HG02981 (cell line): ENCODE measurements around the gene ST6GALNAC3.

ENCODE experiments used
- ATAC-seq: cut with Tn5 transposase; IDR thresholded peaks from one replicate; pipeline ENCODE4 v1.9.1; 2021; ENCODE audit warnings: mild to moderate bottlenecking, moderate library complexity; ENCODE audit not compliant: unreplicated experiment

ST6GALNAC3 gene

DNA sequence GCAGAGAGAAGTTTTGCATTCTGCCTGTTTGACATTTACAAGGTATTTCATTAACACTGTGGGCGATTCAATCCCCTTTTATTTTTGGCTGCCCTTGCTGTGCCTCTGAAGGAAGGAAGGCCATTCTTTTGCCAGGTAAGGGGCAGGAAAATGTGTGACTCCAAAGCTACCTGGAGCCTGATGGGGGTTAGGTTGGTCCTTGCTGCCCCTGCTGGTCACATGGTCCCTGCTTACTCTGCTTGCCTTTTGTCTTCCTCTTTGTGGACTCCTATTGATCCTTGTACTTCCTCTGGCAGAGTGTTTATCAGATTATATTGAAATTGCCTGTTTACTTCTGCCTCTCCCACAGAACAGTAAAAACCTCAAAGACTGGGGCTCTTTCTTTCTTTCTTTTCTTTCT, 65.7 kb downstream of the ST6GALNAC3 start:
- no peak for ATAC-seq

GRCh38 chr1:76141929-76142328, 67.4 kb downstream of the ST6GALNAC3 start:
- ATAC-seq = no peak

DNA sequence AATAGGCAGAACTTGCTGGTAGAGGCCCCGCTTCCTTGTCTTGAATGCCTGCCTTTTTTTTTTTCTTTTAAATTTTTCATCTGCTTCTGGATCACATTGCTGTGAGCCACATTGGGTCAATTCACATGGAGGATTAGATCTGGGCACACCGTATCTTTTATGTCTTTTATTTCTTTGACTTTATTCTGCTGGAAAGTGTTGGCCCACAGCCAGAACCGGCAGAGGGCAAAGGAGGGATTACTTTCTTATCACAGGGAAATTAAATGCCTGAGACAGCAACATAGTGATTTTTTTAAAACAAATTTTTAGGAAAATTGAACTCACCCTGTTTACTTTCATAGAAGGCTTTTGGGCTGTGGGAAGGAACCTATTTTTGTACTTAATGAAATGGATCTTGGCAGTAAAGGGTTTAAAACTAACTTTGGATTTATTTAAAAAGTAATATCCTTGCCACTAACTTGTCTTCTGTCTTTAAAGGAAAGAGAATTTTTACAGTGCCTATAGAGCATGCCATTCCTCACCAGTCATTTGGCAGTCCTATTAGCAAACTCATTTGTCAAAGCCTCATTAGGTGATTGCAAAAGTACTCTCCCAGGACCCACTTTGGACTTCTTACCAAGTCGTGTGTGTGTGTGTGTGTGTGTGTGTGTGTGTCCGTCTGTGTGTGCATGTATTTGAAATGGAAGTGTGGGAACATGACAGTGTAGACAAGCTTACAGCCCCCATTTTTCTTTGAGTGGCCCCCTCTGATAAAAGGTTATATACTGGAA, 68.4 kb downstream of the ST6GALNAC3 start:
- ATAC-seq = no peak

DNA sequence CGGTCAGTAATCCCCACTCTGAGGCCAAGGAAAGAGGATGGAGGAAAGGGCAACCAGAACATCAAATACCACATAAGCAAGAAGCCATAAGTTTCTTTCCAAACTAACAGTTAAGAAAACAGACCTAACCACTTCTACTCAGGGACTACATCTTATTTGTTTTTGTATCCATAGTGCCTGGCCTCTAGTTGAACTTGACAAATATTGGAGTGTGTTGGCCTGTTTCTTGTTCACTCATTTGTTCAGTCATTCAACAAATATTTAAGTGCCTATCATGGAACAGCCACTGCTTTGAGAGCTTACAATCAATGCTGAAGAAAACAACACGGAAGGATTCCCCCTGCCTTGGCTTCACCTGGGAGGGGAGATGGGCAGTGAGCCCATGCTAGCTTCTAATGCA, 69.7 kb downstream of the ST6GALNAC3 start:
- ATAC-seq = no peak

DNA sequence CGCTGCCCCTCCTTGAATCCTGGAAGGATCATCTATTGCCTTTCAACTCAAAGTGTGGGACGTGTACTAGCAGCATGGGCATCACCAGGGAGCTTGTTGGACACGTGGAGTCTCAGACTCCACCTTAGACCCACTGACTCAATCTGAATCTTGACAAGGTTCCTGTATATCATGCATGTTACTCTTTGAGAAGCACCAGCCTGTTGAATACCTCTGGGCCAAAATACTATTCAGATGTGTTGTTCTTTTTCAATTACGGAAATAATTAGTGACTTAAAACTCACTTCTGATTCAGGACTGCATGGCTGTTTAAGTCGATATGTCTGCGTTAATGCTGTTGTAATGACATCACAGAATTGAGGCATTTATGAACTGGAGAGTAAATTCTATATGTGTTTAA, 70.8 kb downstream of the ST6GALNAC3 start:
- ATAC-seq = no peak

GRCh38 chr1:76146184-76146583, 71.6 kb downstream of the ST6GALNAC3 start:
- no peak for ATAC-seq

DNA sequence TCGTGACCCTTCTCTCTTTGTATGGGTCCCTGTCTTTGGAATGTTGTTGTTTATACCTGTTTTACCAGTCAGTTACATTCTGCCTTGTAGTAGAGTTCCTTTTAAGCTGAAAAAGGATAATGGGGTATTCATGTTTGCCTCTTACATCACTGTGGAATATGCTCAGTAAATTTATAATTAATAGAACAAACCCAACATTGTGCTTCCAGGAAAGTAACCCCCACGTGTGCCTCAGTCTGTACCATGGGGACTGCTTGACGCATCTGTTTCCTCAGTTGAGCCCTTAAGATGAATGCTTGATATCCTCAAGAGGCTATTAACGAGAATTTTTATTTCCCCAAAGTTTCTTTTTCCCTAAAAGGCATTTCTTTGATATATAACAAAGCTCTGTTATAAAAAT, 73.4 kb downstream of the ST6GALNAC3 start:
- no peak for ATAC-seq

GRCh38 chr1:76148460-76148859, 73.9 kb downstream of the ST6GALNAC3 start:
- no peak for ATAC-seq

DNA sequence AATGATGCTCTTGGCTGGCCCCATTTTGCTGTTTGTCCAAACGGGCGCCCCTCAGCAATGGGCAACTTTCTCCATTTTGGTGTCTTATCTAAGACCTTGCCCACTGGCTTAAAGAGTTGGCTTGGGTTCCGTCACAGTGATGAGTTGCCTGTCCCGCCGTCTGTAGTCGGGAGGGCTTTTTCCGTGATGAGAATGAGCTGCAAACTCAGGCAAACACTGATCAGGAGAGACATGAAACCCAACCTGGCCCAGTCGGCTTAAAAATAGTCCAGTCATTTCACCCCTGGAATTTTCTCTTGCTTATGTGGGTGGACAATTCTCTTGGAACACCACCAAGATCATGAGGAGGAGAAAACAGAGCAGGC, 79.3 kb downstream of the ST6GALNAC3 start:
- ATAC-seq = no peak

GRCh38 chr1:76154206-76154956, 79.8 kb downstream of the ST6GALNAC3 start:
- peak; percentile 94 for ATAC-seq

DNA sequence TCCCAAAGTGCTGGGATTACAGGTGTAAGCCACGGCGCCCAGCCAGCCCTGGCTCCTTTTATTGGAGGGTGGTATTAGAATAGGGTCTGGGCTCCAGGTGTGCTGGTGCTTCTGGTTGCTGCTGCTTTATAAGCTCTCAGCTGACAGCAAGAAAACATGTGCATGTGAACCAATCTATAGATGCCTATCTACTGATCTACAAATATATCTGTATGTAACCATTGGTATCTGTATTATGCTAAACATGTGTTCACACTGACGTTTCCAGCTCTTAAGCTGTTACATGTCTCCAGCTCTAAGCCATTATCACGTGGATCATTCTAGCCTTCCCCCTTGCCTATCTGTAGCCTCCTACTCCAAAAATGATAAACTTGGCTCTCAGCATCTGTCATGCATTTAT, 82.4 kb downstream of the ST6GALNAC3 start:
- ATAC-seq = no peak

DNA sequence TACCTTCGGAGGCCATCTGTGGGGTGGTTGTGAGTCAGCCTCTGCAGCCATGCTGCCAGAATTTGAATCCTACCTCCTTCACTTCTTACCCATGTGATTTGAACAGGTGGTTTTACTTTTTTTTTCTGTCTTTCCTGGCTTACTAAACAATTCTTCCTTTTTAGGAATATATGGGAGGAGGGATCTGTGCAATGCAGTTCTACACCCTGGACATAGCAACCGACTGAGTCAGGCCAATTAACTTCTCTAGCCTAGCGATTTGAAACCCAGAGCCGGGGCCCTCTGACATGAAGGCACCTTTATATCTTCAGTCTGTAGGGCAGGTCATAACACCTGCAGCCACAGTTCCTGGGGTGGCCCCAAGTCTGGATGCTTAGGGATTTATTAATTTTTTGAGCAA, 83.6 kb downstream of the ST6GALNAC3 start:
- no peak for ATAC-seq

DNA sequence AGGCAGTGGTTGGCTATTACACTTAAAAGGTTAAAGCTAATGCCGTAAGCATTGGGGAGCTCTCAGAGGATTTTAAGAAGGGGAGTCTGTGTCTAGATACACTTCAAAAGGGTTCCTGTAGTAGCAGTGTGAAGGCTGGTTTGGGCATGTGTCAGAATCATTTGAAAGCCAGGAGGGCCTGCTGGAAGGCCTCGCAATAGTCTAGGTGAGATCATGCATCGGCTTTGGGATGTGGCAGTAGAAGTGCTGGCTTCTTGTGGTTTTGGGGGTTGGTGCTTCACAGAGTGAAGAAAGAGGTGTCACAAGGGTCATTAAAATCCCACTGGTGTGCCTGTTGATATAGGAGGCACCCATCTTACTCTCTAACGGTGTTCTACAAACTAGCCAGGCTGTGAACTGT, 85.7 kb downstream of the ST6GALNAC3 start:
- ATAC-seq = no peak

DNA sequence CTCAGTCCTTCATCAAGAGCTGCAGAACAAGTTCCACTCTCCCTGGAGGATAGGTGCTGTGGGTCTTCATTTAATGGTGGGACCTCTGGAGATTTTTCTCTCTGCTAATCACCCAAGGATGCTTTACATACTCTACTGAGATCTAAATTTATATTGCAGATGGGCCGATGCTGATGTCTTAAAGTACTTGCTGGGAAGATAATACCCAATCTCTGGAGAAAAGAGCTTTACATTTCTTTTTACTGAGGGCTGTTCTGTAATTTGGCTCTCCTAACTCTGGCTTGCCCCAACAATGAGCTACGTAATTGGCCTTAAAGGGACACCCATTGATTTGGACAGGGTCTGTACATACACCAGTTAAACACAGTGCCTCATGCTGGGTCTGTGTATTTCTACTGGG, 86.9 kb downstream of the ST6GALNAC3 start:
- no peak for ATAC-seq

- no peak for ATAC-seq
These were observed 87.7 kb downstream of the ST6GALNAC3 start for GRCh38 chr1:76162254-76162653.

DNA sequence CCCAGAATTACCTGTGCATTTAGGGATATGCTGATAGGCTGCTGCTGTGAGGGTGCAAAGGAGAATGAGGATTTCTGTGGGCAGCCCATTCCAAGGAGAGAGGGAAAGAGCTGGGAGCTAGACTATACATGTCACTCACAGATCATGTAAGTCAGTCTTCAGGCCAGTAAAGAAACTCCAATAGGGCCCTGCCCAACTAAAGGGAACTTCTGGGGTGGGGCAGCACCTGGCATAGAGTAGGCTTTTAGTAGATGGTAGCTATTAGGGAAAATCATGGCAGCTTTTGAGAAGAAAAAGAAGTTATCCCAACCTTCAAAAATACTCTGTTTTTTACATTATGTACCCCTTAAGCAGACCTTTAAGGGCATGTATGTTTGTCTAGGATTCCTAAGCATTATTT, 89.6 kb downstream of the ST6GALNAC3 start:
- ATAC-seq = no peak

GRCh38 chr1:76170084-76170483, 95.5 kb downstream of the ST6GALNAC3 start:
- no peak for ATAC-seq

DNA sequence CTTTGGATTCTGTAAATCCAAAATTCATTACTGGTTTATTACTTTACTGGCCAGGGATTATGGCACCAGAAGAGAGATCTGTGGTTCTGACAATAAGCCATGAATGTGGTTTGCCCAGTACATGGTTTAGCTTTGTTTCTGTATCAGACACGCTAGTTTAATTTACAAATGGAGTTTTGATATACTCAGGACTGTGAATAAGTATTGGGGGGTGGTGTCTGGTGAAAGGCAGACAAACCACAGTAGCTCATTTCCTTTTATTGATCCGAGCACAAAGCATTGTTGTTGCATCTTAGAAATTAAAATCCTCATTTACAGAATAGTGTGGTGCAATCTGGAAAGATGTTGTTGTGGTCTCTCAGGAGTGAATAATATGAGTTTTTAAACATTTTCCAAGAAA, 96.0 kb downstream of the ST6GALNAC3 start:
- ATAC-seq = no peak

DNA sequence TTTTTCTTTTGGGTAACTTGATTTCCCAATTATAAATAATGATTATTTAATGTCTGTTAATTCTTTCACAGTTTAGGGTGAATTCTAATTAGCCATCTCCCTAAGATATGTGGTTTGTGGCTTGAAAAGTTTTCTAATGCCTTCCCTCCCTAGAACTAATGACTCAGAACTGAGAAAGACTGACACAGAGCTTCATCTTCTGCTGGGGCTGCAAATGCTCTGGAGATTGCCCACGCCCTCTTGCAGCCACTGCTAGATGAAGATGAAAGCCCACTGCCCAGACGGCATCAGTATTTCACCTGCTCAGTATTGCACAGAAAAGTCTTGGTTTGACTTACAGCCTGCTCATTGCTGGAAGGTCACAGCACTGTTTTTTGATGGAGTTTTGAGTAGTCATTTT, 101.5 kb downstream of the ST6GALNAC3 start:
- ATAC-seq = no peak

DNA sequence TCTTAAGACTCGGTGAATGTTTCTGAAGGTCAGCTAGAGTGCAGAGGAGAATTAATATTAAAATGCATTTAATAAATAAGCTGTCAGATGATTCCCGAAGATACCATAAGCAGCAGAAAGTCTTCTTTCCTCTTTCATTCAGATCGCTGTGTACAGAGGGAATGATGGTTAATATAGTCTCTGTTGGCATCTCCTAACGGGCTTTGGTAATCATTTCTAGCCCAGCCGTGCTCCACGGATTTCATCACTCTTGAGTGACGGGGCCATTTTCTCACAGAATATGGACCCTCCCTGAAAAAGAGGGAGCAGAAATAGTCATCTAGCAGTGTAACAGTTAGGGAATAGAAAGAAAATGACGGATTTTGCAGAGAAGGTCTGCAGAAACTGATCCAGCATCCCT, 103.1 kb downstream of the ST6GALNAC3 start:
- ATAC-seq = no peak

DNA sequence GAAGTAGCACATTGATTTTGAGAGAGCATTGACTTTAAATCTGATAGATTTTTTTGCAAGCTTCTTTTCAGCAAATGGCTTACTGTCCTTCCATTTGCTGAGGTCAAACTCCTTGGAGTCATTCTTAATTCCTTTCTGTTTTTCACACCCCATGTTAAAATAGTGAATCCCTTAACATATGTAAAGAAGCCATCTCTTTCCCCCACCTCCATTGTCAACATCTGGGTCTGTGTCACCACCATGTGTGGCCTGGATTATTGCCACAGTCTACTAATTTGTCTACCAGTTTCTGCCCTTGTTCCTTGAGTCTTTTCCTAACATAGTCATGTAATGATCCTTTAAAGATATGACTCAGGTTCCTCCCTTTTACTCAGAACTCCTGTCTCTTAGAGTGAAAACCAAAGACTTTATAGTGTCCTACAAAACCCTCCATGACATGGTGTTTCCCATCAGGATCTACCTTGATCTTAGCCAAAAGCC, 104.7 kb downstream of the ST6GALNAC3 start:
- no peak for ATAC-seq

GRCh38 chr1:76185207-76185606, 110.7 kb downstream of the ST6GALNAC3 start:
- no peak for ATAC-seq
